Pulmonary artery endothelial cell (primary cell): ENCODE results near the gene EYA4. TPM values are rescaled to one million over a fixed set of nuclear protein-coding genes. Genes with fewer than 3 reads are reported as not detected.

ENCODE experiments used
- DNase-seq: peaks from one replicate; pipeline ENCODE4 v3.0.0-alpha.2; 2011; ENCODE audit warnings: low read depth, low spot score
- total RNA-seq: library from RNA; depleted of rRNA; stranded (reverse); fragments of >200 nt; gene quantifications from 2 replicates; pipeline ENCODE4 v1.2.3, GENCODE V29; 2014

The EYA4 gene
- total RNA-seq, 1 donor from 2014 or later, result not detected

GRCh38 chr6:133288662-133289061 lies 47.5 kb downstream of the EYA4 start:
- DNase-seq, result no peak

GRCh38 chr6:133289733-133290306 lies 48.7 kb downstream of the EYA4 start:
- DNase-seq, result no peak

GRCh38 chr6:133290930-133291329 lies 49.8 kb downstream of the EYA4 start:
- DNase-seq, result no peak

GRCh38 chr6:133291671-133292070 lies 50.5 kb downstream of the EYA4 start:
- DNase-seq, result no peak

- DNase-seq, result no peak
These were observed 56.5 kb downstream of the EYA4 start for GRCh38 chr6:133297657-133298056.

GRCh38 chr6:133298335-133298734 lies 57.2 kb downstream of the EYA4 start:
- no peak for DNase-seq

GRCh38 chr6:133298801-133299200 lies 57.6 kb downstream of the EYA4 start:
- DNase-seq, result no peak

- no peak for DNase-seq
These were observed 59.7 kb downstream of the EYA4 start for GRCh38 chr6:133300896-133301295.

GRCh38 chr6:133301835-133302234 lies 60.7 kb downstream of the EYA4 start:
- DNase-seq, result no peak

GRCh38 chr6:133306931-133307330 lies 65.8 kb downstream of the EYA4 start:
- DNase-seq, result no peak

- DNase-seq, result no peak
These were observed 68.4 kb downstream of the EYA4 start for GRCh38 chr6:133309579-133309978.

GRCh38 chr6:133312006-133312405 lies 70.8 kb downstream of the EYA4 start:
- no peak for DNase-seq

GRCh38 chr6:133313068-133313467 lies 71.9 kb downstream of the EYA4 start:
- DNase-seq, result no peak

- no peak for DNase-seq
These were observed 73.8 kb downstream of the EYA4 start for GRCh38 chr6:133314947-133315346.

- no peak for DNase-seq
These were observed 74.7 kb downstream of the EYA4 start for GRCh38 chr6:133315811-133316210.

GRCh38 chr6:133317704-133318103 lies 76.5 kb downstream of the EYA4 start:
- no peak for DNase-seq

- DNase-seq, result no peak
These were observed 85.4 kb downstream of the EYA4 start for GRCh38 chr6:133326584-133326983.

GRCh38 chr6:133333852-133334251 lies 92.7 kb downstream of the EYA4 start:
- DNase-seq, result no peak

- no peak for DNase-seq
These were observed 96.2 kb downstream of the EYA4 start for GRCh38 chr6:133337308-133337707.

GRCh38 chr6:133339543-133340384 lies 98.6 kb downstream of the EYA4 start:
- no peak for DNase-seq

GRCh38 chr6:133340557-133340956 lies 99.4 kb downstream of the EYA4 start:
- no peak for DNase-seq

- DNase-seq, result no peak
These were observed 100.5 kb downstream of the EYA4 start for GRCh38 chr6:133341607-133342158.

GRCh38 chr6:133343220-133343619 lies 102.1 kb downstream of the EYA4 start:
- DNase-seq, result no peak
